HG03565 (cell line): ENCODE results near the gene ARID1B.

Experiments
- ATAC-seq: cut with Tn5 transposase; IDR thresholded peaks from one replicate; pipeline ENCODE4 v1.9.1; 2021; ENCODE audit warnings: mild to moderate bottlenecking, moderate library complexity; ENCODE audit not compliant: unreplicated experiment

Gene ARID1B

GRCh38 chr6:157066781-157067491, 289.8 kb downstream of the ARID1B start:
- ATAC-seq = no peak

- ATAC-seq = no peak
Observed at GRCh38 chr6:157067507-157067906, 290.3 kb downstream of the ARID1B start.

DNA sequence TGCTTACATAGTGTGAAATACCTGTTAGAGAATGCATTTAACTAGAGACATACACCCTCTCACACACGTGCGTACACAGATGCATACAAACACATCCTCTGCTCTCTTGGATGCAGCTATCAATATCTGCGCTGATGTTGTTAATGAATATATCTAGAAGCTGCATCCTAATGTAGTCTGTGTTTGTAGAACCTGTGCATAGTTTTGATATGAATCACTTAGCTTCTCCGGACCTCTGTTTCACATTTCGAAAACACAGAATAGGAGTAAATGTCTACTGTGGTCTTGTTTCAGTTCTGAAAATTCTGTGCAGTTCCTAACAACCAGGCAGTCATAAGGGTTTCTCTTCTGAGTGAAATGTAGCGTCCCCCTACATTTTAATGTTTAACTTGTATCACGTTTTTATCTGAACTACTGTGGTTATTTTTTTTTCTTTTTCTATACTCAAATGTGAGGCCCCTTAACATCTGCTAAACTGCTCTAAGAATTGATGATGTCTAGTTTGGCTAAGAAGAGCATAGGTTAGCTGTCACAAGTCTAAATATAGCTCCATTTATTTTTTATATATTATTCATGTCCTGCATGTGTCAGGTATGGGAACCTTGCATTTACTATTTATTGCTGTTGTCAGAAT, 291.6 kb downstream of the ARID1B start:
- ATAC-seq = peak; percentile 96

DNA sequence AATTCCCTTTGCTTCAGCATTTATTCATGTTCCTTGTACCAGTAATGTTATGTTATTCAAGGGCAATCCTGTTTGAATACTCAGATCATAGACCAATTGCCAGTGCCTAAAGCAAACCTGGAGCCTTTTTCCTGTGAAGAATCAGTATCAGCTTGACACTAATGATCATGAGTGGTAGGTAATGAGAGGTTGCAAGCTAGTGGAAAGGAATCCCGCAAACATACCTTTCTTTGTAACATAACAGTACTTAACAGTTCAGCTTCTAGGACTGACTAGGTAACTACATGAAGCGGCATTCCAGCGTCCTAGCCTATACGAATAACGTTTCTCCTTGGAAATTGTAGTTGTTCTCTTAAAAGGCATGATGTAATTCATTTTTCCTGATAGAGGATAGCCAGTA, 292.4 kb downstream of the ARID1B start:
- no peak for ATAC-seq

DNA sequence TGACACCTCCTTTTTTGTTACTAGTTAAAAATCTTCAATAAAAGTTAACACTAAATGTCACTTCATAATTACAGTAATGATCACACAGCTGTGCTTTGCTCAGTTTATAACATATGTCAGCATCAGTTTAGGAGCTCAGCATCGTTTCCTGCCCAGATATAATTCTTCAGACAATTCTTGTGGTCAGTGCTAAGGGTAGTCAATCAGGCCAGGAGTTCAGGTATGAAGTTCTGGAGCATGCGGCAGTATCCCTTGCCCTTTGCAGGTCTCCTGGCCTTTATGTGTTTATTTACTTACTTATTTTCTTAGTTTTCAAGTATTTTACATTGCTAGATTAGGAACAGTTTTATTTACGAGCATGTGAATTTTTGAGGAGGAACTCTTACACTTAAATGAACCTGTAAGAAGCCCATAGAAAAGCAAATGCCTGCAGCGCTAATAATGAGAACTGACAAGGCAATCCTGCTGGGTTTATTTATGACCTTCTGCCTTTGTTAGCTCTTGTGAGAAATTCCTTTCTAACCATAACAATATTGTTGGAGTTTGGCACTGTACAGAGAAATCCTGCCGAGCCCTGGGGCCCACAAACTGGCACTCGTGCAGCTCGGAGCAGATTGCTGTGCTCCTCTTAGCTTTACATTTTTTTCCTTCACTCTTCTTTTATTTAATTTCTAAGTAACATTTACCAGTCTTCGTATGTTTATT, 293.4 kb downstream of the ARID1B start:
- ATAC-seq = no peak

- no peak for ATAC-seq
Observed at GRCh38 chr6:157072128-157072527, 294.9 kb downstream of the ARID1B start.

GRCh38 chr6:157073596-157073995, 296.4 kb downstream of the ARID1B start:
- ATAC-seq = no peak

DNA sequence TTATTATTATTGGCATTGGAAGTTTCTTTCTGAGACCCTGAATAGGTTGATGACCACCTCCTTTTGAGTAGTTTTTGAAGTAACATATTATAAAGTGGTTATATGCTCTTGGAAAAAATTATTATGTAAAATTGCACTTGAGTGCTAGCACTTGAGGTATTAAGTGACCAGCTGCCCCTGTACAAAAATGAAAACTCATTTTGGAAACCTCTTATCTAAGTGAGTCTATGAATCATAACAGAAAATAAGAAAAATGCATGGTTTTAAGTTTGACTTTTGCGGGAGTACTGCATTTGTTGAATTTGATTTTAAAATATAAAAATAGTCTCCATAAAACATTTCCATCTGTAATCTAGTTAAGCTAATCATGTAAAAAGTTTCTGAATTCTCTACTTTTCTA, 297.8 kb downstream of the ARID1B start:
- no peak for ATAC-seq

- peak; percentile 71 for ATAC-seq
Observed at GRCh38 chr6:157075549-157076450, 298.6 kb downstream of the ARID1B start.

- ATAC-seq = no peak
Observed at GRCh38 chr6:157076451-157076822, 299.3 kb downstream of the ARID1B start.

DNA sequence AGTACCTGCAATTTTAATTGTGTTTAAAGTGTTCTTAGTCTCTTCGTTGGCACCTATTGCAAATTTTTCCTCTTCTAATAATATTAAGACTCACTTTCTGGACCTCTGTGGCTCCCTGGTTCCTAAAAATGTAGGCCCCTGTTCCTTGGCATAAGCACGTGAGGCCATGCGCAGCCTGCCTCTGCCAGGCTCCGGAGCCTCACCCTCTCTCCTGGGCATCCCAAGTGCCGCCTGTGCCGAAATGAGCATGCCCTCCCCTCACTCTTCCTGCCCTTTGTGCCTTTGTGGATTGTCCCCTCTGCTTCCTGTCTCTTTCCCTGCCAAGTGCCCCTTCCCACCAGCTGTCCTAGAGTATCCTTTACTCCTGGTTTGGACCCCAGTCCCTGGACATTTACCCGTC, 300.1 kb downstream of the ARID1B start:
- no peak for ATAC-seq

- no peak for ATAC-seq
Observed at GRCh38 chr6:157078326-157078725, 301.1 kb downstream of the ARID1B start.

- no peak for ATAC-seq
Observed at GRCh38 chr6:157079277-157079676, 302.1 kb downstream of the ARID1B start.

- no peak for ATAC-seq
Observed at GRCh38 chr6:157079771-157080170, 302.6 kb downstream of the ARID1B start.

DNA sequence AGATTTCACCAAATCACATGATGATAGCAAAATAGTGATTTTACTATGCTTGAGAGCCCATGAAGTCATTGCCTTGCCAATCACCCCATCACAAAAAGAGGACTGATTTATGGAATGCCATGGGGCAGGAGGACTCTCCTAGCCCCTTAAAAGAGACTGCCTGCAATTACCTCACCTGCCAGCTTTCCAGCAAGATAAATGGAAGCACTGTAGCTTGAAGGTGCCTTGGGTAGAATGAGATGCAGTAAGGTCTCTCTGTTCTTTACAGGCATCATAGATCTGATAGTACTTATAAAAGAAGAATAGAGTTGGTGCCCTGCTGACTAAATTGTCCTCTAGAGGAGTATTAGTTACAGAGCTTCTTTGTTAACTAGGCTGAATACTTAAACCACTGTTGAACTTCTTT, 303.8 kb downstream of the ARID1B start:
- no peak for ATAC-seq

GRCh38 chr6:157083343-157083742, 306.2 kb downstream of the ARID1B start:
- no peak for ATAC-seq

DNA sequence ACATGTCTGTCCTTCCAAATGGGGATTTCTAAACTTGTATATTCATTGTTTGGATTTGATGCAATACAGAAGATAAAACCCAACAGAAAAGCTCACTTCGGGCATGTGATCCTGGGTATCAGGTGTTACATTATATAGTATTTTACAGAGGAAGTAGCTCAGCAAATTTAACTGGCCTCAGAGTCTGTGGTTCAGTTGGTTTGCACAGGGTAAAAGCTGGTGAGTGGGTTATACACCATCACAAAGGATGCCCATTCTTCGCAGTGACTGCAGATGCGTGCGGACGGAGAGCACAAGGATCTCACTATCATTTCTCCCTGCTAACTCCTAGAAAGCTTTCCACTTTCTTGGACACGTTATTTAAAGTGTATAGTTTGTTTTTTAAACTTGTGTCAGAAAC, 309.5 kb downstream of the ARID1B start:
- no peak for ATAC-seq

DNA sequence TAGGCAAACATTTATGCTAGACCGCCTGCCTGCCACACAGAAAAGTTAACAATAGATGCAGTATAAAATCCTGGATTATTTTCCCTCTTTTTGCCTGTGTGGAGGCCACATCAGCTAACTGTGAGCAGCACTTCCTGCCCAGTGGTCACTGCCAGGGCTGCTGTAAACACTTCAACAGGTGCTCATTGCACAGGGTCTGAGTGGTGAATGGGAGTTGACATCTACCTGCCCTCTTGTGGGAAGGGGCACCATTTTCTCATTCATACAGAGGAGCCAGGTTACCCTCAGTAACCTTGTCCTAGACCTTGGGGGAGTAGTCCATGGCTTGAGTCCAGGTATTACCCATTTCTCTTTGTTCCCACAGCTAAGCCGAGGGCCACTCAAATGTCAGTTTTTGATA, 310.8 kb downstream of the ARID1B start:
- ATAC-seq = no peak

DNA sequence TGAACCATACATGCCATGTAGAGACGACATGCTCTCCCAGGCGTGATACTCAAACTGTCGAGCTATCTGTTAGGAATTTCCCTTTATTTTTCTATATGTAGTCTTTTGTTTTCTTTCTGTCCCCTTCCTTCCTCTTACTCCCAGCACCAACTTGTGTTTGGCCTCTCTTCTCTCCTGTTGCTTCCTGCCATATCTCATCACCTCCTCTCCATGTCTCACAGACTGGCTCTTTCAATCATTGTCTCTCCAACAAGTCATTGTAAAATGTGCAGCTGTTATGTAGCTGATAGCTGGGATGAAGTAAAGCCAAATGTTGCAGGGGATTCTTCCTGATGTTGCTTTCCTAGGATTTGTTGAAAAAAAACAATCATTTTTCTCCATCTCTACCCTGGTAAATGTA, 311.7 kb downstream of the ARID1B start:
- no peak for ATAC-seq

DNA sequence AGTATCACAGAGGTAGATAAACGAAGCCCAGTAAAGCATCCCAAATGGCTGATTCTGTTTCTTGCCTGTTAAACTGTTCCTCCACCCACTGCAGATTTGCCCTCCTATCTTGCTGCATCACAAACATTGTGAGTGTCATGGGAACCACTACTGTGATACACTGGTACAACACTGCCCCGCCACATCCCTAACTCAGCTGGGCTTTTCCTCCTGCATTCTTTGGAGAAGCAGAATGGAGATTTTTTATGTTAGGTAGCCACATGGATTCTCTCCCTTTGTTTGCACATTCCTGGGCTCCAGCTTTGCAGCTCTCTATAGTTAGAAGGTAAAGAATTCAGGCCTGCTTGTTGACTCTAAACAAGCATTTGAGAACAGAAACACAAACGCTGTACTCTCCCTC, 312.1 kb downstream of the ARID1B start:
- no peak for ATAC-seq

- ATAC-seq = no peak
Observed at GRCh38 chr6:157089851-157090250, 312.7 kb downstream of the ARID1B start.
